Glomerular visceral epithelial cell (primary cell): ENCODE measurements around the gene LRBA.
"Not testable (repeated sequence)": the region's sequence is repeated elsewhere in the genome, so short reads cannot be mapped to it uniquely, and the experiment has no call there.

Experiments used
- DNase-seq: peaks from one replicate; pipeline ENCODE4 v3.0.0-alpha.2; 2016; ENCODE audit errors: extremely low spot score

LRBA gene

DNA sequence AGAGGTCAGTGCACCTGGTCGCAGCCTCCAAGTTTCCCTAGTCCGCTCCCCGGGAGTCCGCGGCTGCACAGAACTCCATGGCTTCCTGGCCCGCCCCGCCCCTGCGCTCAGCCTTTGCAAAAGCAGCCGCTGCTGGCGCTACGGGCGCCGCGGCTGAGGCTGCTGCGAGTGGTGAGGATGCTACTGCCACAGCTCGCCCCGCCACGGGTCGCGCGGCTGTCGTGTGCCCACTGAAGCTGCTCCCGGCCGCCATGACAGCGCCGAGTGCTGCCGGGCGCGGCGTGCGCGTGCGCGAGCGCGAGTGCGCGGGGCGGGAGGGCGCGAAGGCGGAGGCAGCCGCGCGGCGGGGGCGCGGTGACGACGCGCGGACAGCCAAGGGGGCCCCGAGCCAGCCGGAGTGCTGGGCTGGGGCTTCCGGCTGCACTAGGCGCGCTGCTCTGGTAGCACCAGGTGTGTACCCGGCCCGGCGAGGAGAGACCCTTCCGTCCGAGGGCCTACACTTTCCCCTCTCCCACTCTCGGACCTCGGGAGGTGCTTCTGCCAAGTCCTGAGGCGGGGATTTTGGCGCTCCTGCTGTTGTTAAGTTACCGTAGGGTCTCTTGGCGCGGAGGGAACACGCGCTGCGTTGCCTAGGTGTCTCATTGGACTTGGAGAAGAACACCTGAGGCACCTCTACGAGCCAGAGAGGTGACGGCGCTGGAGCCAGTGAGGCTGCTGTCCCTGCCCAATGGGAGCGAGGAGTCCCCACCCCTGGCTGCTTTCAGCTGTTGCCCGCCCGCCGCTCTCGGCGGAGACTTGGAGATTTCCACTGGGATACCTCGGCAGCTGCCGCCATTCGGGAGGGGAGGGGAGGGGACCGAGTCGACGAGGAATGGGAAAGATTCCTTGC lies 619 bp upstream of the LRBA start:
- DNase-seq, result peak; percentile 86

DNA sequence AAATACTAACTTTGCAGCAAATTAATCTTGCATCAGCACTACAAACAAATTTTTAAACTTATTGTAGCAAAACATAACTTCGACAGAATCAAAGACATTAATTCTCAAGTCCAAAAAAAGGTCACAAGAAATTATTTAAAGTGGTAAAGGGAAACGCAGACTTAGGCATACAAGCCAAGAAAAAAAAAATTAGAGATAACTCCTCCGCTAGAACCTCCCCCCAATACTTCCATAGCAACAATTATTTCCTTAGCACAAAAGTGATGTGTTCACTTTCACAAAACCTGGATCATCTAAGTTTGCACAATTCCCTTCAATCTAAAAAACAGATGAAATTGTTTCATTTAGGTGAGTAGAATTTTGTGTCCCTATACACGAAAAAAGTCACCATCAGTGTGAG lies 1.1 kb downstream of the LRBA start:
- no peak for DNase-seq

DNA sequence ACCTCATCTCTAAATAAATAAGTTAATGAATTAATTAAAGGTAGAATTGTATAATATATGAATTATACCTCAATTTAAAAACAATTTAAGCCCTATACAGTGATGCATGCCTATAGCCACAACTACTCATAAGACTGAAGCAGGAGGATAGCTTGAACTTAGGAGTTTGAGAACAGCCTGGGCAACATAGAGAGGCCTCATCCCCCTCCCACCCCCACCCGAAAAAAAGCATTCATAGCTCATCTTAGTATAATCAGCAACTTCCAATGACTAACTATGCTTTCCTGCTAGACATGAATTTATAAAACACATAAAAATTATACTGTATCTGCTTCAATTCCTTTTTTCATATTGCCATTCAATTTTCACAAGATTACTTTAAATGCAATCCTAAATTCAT lies 1.6 kb downstream of the LRBA start:
- DNase-seq, result peak; percentile 8

DNA sequence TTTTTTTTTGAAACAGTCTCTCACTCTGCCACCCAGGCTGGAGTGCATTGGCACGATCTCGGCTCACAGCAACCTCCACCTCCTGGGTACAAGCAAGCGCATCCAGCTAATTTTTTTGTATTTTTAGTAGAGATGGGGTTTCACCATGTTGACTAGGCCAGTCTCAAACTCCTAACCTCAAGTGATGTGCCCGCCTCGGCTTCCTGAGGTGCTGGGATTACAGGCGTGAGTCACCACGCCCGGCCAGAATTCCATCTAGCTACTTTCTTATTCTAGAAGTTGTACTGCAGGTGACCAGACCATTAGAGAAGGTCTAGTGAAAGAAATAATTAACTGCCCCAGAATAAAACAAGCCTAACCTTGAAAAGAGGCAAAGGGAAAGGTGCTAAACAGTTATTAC lies 2.3 kb downstream of the LRBA start:
- peak; percentile 71 for DNase-seq

DNA sequence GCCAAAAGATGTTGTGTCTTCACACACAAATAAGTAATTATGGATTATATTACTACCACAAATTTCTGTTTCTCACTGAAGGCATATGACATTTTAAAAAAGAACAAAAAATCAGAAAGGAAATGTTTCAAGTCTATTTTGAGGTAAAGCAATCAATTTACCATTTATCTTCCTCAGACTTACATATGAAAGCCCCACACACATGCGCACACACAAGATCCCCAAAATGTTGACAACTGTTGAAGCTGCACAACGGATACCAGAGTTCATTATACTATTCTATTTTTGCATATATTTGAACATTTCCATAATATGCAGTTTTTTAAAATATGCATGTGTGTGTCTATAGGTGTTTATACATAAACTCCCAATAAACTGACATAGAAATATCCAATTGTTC lies 2.7 kb downstream of the LRBA start:
- no peak for DNase-seq

DNA sequence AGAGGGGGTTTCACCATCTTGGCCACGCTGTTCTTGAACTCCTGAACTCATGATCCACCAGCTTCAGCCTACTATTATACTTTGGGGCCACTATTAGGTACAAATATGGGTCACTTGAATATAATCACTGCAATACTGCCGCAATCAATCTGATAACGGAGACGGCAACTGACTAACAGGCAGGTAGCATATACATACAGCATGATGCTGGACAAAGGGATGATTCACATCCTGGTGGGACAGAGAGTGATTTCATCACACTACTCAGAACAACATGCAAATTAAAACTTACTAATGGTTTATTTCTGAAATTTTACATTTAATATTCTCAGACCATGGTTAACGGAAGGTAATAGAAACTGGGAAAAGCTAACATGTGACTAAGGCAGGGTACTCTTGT lies 10.9 kb downstream of the LRBA start:
- DNase-seq, result peak; percentile 31

DNA sequence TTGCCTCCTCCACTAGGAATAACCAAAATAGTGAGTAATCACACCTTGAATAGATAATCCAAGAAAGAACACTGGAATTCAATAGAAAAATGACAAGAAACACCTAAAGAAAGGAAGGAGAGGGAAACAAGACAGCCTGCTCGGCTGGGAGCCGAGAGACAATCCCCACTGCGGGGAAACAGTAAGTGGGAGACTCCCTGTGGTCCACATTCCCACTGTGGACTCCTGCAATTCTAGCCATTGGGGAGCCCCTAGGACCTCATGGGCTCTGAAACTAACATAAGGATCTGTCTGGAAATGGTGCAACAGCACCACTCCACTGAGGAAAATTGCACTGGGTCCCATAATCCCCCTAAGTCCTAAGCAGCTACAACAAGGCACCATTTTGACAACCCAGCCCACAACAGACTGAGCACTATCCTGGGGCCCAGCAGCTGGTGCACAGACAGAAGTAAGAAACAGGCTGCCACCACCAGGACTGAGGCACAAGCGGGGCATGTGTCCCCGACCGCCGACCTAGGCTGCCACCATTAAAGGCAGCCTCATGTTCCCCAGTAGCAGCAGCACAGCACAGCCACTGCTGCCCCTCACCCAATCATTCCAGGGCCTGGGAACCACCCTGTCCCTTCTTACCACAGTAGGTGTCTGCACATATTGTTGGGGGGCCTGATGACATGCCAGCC lies 14.2 kb downstream of the LRBA start:
- DNase-seq, result no peak

DNA sequence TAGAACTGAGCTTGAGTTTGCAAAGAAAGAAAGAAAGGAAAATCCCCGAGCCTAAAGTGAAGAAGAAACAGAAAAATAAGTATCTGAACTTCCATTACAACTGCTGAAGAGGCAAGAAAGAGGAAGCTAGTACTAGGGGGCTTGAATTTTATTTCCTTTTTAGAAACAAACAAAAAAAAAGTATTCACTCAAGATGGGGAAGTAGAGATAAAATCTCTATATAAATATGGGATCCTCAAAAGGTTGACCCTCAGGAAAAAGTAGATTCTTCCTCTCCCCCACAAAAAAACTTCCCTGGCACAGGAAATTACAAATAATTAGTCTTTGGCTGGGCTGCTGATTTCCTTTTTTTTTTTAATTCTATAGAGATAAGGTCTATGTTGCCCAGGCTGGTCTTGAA lies 16.0 kb downstream of the LRBA start:
- DNase-seq, result no peak

DNA sequence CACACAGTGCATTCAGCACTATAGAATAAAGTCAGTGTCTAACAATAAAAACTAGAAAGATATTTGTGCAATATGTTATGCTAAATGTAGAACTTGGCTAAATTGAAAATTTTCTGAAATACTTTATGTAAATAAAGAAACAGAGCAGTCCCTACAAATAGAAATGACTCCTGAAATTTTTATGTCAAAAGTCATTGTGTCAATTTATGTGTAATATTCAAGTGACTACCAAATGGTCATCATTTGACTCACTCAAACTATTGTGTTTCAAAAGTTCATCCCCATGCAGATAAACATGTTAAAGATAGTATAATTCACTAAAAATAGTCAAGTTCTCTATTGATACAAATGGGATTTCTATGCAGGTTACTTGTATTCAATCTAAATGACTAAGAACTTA lies 17.9 kb downstream of the LRBA start:
- no peak for DNase-seq

DNA sequence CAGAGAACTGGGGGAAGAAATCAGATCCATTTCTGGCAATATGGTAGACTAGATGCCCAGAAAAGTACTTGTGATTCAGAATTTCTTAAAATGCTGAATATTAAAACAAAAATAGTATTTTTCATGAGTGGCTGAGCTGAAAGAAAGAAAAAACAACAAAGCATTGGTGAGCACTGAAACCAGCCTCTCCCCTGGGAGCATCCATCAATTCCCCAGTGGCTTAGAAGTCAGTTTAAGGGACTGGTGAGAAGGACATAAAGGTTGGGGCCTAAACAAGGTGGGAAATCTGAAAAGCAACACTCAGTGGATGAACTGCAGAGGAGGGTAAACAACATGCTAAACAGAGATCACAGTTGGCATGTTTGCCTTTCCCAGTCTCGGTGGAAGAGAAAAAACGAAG lies 20.4 kb downstream of the LRBA start:
- no peak for DNase-seq

DNA sequence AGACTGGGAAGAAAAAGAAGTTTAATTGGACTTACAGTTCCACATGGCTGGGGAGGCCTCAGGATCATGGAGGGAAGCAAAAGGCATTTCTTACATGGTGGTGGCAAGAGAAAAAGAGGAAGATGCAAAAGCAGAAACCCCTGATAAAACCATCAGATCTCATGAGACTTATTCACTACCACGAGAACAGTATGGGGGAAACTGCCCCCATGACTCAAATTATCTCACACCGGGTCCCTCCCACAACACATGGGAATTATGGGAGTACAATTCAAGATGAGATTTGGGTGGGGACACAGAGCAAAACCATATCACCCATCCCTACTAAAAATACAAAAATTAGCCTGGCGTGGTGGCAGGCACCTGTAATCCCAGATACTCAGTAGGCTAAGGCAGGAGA lies 21.5 kb downstream of the LRBA start:
- not testable (repeated sequence) for DNase-seq

DNA sequence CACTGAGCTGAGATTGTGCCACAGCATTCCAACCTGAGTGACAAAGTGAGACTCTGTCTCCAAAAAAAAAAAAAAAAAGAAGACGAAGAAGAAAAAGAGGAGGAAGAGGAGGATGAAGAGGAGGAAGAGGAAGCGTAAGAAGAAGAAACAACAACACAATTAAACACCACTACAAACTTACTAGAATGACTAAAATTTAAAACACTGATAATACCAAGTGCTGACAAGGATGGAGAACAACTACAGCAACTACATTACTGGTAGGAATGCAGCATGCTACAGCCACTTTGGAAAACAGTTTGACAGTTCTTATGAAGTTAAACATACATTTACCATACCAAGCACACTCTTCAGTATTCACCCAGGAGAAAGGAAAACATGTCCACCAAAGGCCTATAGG lies 24.1 kb downstream of the LRBA start:
- DNase-seq, result no peak

DNA sequence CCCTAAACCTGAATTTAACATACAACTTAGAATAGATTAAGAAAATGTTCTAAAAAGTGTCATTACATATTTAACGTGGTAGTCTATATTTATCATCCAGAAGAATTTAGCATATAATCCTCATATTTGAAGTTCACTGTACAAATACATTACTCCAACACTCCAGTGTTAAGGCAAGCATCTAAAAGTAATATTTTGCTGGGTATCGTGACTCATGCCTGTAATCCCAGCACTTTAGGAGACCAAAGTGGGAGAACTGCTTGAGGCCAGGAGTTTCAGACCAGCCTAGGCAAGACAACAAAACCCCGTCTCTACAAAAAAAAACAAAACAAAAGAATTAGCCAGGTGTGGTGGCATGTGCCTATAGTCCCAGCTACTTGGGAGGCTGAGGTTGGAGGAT lies 24.8 kb downstream of the LRBA start:
- no peak for DNase-seq

DNA sequence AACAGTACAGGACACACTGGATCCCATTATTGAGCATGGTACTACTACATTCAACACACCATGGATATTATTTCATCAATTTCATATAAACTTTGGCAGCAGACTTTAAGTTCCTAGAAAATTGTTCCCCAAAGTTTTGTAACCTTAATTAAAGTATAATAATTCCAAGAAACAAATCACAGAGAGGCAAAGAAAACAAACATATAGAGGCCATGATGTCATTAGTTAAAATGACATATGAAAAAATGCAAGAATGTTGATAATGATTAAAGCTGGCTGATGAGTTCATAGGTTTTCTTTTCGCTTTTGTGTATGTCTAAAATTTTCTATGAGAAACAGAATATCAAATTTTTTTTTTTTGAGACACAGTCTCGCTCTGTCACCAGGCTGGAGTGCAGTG lies 26.8 kb downstream of the LRBA start:
- no peak for DNase-seq

DNA sequence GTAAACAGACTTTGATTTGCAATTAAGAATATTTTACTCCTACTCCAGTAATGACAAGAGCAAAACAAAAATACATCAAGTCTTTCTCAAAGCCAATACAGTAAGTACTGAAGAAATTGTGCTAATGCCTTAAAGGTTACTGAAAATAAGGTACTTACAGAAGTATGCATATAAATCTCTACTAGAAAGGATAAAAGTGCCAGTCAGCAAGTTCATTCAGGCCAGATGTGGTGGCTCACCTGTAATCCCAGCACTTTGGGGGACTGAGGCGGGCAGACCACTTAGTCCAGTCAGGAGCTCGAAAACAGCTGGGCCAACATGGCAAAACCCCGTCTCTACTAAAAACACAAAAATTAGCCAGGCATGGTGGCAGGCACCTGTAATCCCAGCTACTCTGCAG lies 27.9 kb downstream of the LRBA start:
- DNase-seq, result no peak

DNA sequence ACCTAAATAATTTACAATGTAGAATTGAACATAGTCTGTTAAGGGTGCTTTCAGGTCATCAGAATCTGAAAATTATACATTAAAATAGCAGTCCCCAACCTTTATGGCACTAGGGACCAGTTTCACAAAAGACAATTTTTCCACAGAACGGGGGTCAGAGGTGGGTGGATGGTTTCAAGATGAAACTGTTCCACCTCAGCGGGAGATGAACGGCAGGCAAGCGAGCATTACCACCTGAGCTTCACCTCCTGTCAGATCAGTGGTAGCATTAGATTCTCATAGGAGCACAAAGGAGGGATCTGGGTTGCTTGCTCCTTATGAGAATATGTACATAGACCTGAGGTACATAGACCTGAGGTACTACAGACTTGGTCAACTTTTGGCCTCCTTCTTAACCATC lies 29.0 kb downstream of the LRBA start:
- DNase-seq, result no peak

DNA sequence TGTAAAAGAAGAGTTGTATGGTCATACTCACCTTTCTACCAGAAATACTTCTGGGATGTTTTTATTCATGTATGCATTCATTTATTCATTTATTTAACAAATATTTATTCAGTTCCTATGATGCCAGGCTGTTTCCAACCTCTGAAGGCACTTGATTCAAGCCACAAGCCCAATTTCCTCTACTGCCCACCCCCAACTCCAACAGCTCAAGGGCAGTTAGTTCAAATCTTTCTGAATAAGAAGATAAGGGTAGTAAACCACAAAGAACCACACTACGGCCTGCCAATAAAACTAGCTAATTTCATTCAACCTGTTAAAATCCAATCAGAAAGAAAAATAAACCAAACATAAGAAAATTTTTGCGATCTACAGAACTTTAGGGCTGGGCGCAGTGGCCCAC lies 31.2 kb downstream of the LRBA start:
- DNase-seq, result no peak

DNA sequence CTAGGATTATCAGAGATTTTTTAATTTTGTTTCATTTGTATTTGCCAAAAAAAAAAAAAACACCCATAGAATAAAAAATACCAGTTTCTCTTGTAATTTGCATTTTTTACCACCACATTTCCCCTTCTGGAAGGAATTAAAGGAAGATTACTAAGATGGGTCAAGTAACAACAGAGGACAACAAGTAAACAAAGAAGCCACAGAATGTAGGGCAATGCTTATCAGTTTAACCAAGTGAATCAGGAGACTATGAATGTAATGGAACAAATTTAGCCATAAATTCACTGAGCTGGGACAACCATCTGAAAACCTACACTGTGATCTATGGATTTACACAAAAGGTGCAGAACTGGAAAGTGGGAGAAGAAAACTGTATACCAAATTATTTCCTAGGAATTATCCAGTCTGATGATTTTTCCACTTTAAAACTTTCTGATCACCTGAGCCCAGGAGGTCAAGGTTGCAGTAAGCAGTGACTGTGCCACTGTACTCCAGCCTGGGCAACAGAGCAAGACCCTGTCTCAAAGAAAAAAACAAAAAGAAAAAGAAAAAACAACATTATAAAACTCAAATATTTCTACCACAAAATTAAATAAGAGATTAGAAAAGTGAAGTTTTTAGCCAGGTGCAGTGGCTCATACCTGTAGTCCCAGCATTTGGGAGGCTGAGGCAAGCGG lies 32.4 kb downstream of the LRBA start:
- no peak for DNase-seq

DNA sequence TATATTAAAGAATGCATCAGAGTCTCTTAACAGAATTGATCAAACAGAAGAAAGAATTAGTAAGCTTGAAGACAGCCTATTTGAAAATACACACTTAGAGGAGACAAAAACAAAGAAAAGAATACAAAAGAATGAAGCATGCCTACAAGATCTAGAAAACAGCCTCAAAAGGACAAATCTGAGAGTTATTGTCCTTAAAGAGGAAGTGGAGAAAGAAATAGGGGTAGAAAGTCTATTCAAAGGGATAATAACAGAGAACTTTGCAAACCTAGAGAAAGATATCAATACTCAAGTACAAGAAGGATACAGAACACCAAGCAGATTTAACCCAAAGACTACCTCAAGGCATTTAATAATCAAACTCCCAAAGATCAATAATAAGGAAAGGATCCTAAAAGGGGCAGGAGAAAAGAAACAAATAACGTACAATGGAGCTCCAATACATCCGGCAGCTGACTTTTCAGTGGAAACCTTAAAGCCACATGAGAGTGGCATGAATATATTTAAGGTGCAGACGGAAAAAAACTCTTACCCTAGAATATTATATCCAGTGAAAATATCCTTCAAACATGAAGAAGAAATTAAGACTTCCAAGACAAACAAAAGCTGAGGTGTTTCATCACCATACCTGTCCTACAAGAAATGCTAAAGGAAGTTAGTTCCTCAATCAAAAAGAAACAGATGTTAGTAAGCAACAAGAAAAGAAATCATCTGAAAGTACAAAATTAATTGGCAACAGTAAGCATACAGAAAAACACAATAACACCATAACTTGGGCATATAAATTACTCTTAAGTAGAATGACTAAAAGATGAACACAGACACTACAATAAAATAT lies 36.1 kb downstream of the LRBA start:
- DNase-seq, result no peak

DNA sequence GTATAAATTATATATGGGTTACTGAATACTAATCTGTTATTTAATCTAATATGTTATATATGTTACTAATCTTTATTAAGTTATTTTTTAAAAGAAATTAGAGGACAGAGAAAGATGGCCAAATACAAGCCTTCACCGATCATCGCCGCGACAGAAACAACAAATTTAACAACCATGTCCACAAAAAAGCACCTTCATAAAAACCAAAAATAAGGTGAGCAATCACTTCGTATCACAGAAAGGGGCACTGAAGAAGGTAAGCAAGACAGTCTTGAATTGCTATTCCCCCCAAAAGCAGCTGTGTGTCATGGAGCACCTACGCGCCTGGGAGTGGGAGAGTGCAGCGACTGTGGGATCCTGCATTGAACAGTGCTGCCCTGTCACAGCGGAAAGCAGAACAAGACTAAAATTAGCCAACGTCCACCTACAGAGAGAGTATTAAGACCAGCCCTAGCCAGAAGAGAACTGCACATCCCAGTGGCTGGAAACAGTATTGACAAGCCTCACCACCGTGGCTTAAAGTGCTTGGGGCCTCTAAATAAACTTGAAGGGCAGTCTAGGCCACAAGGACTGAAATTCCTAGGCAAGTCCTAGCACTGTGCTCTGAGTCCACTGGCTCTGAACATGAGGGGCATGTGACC lies 38.5 kb downstream of the LRBA start:
- no peak for DNase-seq

DNA sequence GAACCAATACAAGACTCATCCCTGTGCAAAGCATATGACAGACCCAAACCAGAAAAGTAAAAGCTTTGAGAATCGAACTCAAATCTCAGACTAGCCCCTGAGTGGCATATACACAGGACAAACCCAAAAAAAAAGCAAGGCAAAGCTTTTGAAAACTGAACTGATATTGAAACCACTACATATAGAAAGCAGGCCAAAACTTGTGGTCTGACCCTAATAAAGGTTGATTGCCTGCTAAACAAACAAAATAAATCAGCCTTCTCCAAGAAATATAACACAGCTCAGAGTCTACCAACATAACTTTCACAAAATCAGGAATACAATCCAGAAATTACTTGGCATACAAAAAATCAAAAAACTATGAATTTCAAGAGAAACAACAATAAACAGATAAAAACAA lies 40.3 kb downstream of the LRBA start:
- no peak for DNase-seq

DNA sequence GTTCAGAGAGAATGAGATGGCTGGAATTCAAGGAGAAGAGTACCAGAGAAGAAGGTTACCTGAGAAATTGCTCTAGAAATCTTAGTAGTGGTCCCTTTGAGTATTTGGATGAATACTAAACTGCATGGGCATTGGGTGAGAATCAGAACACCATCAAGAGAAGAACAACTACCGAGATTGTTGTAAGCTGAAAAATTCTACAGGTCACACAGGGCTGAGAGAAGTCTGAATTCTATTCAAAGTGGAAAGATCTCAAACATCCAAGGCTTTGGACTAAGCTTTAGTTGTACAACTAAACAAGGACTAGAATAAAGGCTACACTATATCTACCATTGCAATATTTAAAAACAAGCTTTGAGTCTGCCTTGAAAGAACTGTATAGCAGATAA lies 40.8 kb downstream of the LRBA start:
- DNase-seq, result no peak
